ENCODE measurements around the gene CELF4. TPM values are rescaled to one million over a fixed set of nuclear protein-coding genes. Genes with fewer than 3 reads are reported as not detected.

The CELF4 gene
- total and polyA plus RNA-seq, 2 of the 4 experiments (the other 2 are of a cell fraction) = not detected

DNA sequence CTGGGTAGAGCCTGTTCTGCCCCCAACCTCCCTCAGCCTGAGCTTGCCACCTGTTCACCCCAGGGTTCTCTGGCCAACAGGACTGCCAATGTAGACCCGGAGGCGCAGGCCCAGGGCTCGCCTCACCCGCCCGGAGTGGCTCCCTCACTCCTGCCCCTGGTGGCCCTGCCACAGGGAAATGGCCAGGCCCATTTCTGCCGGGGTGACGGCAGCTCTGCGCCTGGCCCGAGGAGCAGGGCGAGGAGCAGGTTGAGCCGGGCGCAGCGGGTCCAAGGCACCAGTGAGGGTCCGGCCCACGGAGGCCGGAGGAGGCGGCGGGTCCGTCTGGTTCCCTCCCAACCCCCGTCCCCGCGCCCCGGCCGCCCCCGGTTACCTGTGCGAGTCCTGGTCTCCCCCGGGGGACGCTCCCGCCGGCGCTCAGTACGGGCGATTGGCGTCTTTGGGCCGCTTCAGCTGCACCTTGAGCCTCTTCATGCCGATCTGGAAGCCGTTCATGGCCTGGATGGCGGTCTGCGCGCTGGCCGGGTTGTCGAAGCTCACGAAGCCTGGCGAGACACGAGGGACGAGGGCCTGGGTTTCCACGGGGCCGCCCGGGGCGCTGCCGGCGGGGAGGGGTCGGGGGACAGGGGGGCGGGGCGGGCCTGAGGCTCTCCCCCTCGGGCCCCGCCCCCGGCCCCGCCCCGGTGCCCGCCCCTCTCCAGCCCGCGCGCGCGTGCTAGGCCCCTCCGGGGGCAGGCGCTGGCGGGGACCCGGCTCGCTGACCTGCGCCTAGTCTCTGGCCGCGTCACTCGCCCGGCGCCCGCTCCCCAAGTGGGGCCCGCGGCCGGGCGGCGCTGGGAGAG is 312.0 kb downstream of the CELF4 start (continued):
- TF ChIP-seq POLR2A (IDR thresholded peaks at IDR 0.05; ENCODE audit: low read depth, low read length) = no peak

- Histone ChIP-seq H2AK9ac (replicated peaks; ENCODE audit: low read depth, low read length, poor library complexity) (no peak overlapping the region), H2BK20ac (ENCODE audit: low read depth, low read length) (no peak overlapping the region), H3K4me2 (ENCODE audit: low read depth, low read length) (no peak overlapping the region), H3K23ac (ENCODE audit: low read depth, low read length) (no peak overlapping the region), H3K4me3 (ENCODE audit: insufficient read depth, low read depth, low read length) (no peak overlapping the region), H4K20me1 (ENCODE audit: insufficient read depth, low read length) (no peaks in the 10 kb centered on the region), H3K4me1 (ENCODE audit: control insufficient read depth, insufficient read depth, low read length) (no peaks in the 10 kb centered on the region), H3K18ac (ENCODE audit: low read depth, low read length) (no peak overlapping the region), H2AFZ (replicated peaks; ENCODE audit: low read length, poor library complexity) (no peak overlapping the region), H3K56ac (ENCODE audit: extremely low read depth, insufficient read depth, low read length) (no peak overlapping the region), H2BK120ac (ENCODE audit: low read depth, low read length) (no peak overlapping the region), H2BK15ac (ENCODE audit: low read depth, low read length) (no peak overlapping the region), H4K5ac (ENCODE audit: low read depth, low read length) (no peak overlapping the region), H3K4ac (ENCODE audit: low read depth, low read length) (no peak overlapping the region), H3K27me3 (ENCODE audit: control insufficient read depth, insufficient read depth, low read length) (peaks cover 51% of the 10 kb centered on the region), H4K91ac (ENCODE audit: insufficient read depth, low read depth, low read length) (no peak overlapping the region), H3K27ac (ENCODE audit: insufficient read depth, low read length) (no peak overlapping the region), H2BK5ac (ENCODE audit: low read depth, low read length, poor library complexity, severe bottlenecking) (no peak overlapping the region), H3K14ac (replicated peaks; ENCODE audit: low read depth, low read length) (no peak overlapping the region), H3K9me1 (ENCODE audit: insufficient read depth, low read length) (no peaks in the 10 kb centered on the region), H3K36me3 (ENCODE audit: control insufficient read depth, insufficient read depth, low read length) (no peaks in the 10 kb centered on the region), H3K79me1 (ENCODE audit: low read depth in 1 of 2, low read length in 2 of 2) (no peaks in the 10 kb centered on the region), H3K9ac (ENCODE audit: low read depth, low read length) (no peak overlapping the region), H4K8ac (ENCODE audit: low read depth in 2 of 2, low read length in 2 of 2) (no peak overlapping the region), H2AK5ac (ENCODE audit: low read depth, low read length) (no peak overlapping the region), H3K9me3 (ENCODE audit: control insufficient read depth, insufficient read depth, low read length) (no peaks in the 10 kb centered on the region)
- no CpG with 5 or more reads among the region's 12 CpGs for WGBS, 2 experiments (ENCODE audit: extremely low coverage in 2 of 2, insufficient read length in 1 of 2)
- dilution Hi-C loops (cut with HindIII; ENCODE audit: low sequenced_read_pairs, unreplicated experiment) (no loop called here), intact Hi-C loops (cut with micrococcal nuclease) (no loop called here), in situ Hi-C loops (cut with MboI; ENCODE audit: low sequenced_read_pairs) (no loop called here)
- ChIA-PET POLR2A (ENCODE audit: unreplicated experiment) (no interaction called here), CTCF (no interaction called here)
- no peak for ATAC-seq (ENCODE audit: low read depth)
- DNase-seq = no peak
- BruUV-seq (replicated peaks) = no TSS peak
- TF ChIP-seq RFX5 (IDR thresholded peaks at IDR 0.05; ENCODE audit: low read depth, low read length) (no peak), MAZ (IDR thresholded peaks at IDR 0.05; ENCODE audit: borderline replicate concordance, low read depth, low read length) (no peak), ELK1 (IDR thresholded peaks at IDR 0.05; ENCODE audit: borderline replicate concordance, low read depth, low read length) (no peak), USF2 (IDR thresholded peaks at IDR 0.05; ENCODE audit: low read depth, low read length) (no peak), CHD1 (IDR thresholded peaks at IDR 0.05; ENCODE audit: low read depth, low read length) (no peak), POLR2A (IDR thresholded peaks at IDR 0.05; ENCODE audit: low read depth, low read length) (no peak), RAD21 (IDR thresholded peaks at IDR 0.05; ENCODE audit: low read length) (no peak), BHLHE40 (IDR thresholded peaks at IDR 0.05; ENCODE audit: low read depth, low read length) (no peak), FOS (IDR thresholded peaks at IDR 0.05; ENCODE audit: low read depth, low read length) (no peak), CEBPB (IDR thresholded peaks at IDR 0.05; ENCODE audit: low read depth, low read length) (no peak), MXI1 (IDR thresholded peaks at IDR 0.05; ENCODE audit: borderline replicate concordance, low read depth, low read length) (no peak), RCOR1 (IDR thresholded peaks at IDR 0.05; ENCODE audit: insufficient replicate concordance, low read length) (no peak)
Observed at GRCh38 chr18:37252854-37253393, 312.7 kb downstream of the CELF4 start.
